ENCODE data around the gene OR5K2.

The OR5K2 gene

DNA sequence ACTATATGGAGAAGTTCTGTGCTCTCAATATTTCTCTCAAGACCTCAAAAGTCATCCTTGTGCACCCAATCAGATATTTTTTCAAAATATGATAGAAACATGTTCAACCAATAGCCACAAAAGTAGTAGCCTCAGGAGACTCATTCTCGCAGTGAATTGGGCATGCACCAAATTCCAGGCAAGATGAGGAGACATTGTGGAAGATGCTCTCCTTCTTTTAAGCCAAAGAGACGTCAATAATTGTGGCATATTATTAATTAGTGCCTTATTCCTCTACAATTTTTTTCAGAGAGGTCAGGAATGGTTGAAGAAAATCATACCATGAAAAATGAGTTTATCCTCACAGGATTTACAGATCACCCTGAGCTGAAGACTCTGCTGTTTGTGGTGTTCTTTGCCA lies at the start of gene OR5K2:
Gene OR5K2, plus strand, starts transcription at position 301 of the 400 bp plus-strand sequence. Its CDS starts 0 bp downstream, at position 301.
- no peak within 1 kb of the TSS for H3K4me3 ChIP-seq (ENCODE audit: low read depth, low read length)
- TF ChIP-seq, protein P1, sequence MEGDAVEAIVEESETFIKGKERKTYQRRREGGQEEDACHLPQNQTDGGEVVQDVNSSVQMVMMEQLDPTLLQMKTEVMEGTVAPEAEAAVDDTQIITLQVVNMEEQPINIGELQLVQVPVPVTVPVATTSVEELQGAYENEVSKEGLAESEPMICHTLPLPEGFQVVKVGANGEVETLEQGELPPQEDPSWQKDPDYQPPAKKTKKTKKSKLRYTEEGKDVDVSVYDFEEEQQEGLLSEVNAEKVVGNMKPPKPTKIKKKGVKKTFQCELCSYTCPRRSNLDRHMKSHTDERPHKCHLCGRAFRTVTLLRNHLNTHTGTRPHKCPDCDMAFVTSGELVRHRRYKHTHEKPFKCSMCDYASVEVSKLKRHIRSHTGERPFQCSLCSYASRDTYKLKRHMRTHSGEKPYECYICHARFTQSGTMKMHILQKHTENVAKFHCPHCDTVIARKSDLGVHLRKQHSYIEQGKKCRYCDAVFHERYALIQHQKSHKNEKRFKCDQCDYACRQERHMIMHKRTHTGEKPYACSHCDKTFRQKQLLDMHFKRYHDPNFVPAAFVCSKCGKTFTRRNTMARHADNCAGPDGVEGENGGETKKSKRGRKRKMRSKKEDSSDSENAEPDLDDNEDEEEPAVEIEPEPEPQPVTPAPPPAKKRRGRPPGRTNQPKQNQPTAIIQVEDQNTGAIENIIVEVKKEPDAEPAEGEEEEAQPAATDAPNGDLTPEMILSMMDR (IDR thresholded peaks at IDR 0.05; ENCODE audit: low read depth, low read length): no peak
- in situ Hi-C loops (cut with HindIII; ENCODE audit: low sequenced_read_pairs): no loop called here
- no peak for DNase-seq (ENCODE audit: low read depth, low spot score)

DNA sequence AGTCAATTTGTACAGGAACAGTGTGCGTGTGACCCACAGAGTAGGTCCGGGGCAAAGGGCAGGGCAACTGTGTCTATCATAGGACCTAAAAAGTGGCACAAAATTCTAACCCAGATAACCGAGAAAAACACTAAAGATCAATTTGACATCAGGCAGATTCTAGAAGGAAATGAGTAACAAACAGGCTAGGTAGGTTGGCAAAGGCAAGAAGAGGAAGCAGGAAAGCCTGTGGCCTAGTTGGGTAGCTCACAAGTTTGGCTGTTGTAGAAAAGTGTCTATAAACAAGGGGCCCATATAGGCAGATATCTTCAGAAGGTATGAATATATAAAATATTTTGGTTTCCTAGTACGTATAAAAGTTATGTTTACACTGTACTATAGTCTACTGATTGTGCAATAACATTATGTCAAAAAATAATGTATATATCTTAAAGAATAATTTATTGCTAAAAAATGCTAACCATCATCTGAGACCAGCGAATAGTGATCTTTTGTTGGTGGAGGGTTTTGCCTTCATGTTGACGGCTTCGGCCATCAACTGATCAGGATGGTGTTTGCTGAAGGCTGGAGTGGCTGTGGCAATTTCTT lies 47.8 kb upstream of the OR5K2 start:
- in situ Hi-C loops (cut with HindIII; ENCODE audit: low sequenced_read_pairs): no loop called here
- TF ChIP-seq, protein P1 (IDR thresholded peaks at IDR 0.05; ENCODE audit: low read depth, low read length): no peak
- no peak overlapping the region for H3K4me3 ChIP-seq (ENCODE audit: low read depth, low read length)
- no peak for DNase-seq (ENCODE audit: low read depth, low spot score)

DNA sequence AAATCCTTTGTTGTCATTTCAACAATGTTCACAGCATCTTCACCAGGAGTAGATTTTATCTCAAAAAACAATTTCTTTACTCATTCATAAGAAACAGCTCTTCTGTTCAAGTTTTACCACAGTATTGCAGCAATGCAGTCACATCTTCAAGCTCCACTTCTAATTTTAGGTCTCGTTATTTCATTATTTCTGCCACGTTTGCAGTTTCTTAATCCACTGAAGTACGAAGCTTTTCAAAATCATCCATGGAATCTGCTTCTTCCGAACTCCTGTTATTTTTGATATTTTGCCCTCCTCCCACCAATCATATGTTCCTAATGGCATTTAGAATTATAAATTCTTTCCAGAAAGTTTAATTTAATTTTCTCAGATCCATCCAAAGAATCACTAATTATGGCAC lies 47.1 kb upstream of the OR5K2 start:
- DNase-seq (ENCODE audit: low read depth, low spot score): no peak
- in situ Hi-C loops (cut with HindIII; ENCODE audit: low sequenced_read_pairs): no loop called here
- no peak overlapping the region for H3K4me3 ChIP-seq (ENCODE audit: low read depth, low read length)
- TF ChIP-seq, protein P1 (IDR thresholded peaks at IDR 0.05; ENCODE audit: low read depth, low read length): no peak

DNA sequence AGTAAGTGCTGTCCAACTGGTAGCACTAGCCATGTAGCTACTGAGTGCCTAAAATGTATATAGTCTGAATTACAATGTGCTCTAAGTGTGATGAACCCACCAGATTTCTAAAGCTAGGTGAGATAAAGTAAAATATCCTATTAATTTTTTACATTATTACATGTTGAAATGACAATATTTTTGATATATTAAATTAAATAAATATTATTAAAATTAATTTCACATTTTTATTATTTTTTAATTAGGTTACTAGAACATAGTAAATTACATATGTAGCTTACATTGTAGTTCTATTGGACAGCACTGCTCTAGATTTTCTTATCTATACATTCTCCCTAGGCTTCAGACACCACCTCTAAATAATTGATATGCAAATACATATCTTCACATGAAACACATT lies 43.7 kb upstream of the OR5K2 start:
- H3K4me3 ChIP-seq (ENCODE audit: low read depth, low read length): no peak overlapping the region
- in situ Hi-C loops (cut with HindIII; ENCODE audit: low sequenced_read_pairs): no loop called here
- DNase-seq (ENCODE audit: low read depth, low spot score): no peak
- TF ChIP-seq, protein P1 (IDR thresholded peaks at IDR 0.05; ENCODE audit: low read depth, low read length): no peak

DNA sequence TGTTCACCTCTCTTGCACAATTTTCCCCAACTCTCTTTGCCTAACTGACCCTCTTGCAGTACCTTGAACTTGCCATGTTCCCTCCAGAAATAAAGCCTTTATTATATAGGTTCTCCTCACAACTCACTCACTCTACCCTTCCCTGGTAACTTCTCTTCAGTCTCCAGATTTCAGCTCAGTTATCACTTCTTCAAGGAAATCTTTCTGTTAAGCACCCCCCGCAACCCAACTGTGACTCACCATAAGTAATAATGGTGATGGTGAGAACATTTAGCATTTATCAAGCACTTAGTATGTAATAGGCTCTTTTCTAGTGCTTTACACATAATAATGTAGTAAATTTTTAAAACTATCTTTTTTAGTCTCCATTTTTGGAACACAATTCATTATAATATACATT lies 42.6 kb upstream of the OR5K2 start:
- no peak overlapping the region for H3K4me3 ChIP-seq (ENCODE audit: low read depth, low read length)
- in situ Hi-C loops (cut with HindIII; ENCODE audit: low sequenced_read_pairs): no loop called here
- TF ChIP-seq, protein P1 (IDR thresholded peaks at IDR 0.05; ENCODE audit: low read depth, low read length): no peak
- no peak for DNase-seq (ENCODE audit: low read depth, low spot score)

DNA sequence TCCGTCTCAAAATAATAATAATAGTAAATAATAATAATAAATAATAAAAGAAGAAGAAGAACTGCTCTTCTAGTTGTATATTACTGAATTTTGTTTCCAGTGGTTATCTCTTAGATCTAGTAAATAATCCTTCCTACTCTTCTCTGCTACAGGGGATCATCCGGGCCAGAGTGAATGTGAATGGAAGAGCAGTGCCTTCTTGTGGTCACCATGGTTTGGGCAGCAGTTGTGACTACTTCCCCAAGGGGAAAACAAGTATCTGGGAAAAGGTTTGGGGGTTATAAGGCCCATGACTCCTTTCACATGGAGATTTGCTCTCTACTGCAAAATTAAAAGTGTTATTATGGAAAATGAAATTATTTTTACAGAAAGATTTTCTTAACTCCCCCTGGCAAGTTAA lies 39.9 kb upstream of the OR5K2 start:
- DNase-seq (ENCODE audit: low read depth, low spot score): no peak
- TF ChIP-seq, protein P1 (IDR thresholded peaks at IDR 0.05; ENCODE audit: low read depth, low read length): no peak
- H3K4me3 ChIP-seq (ENCODE audit: low read depth, low read length): no peak overlapping the region
- in situ Hi-C loops (cut with HindIII; ENCODE audit: low sequenced_read_pairs): no loop called here

All from astrocyte of the spinal cord (primary cell).